Measurements from ENCODE around the gene METTL25B.
A peak's percentile ranks its signal among the peaks of the same experiment; 100 is the strongest.

METTL25B gene

DNA sequence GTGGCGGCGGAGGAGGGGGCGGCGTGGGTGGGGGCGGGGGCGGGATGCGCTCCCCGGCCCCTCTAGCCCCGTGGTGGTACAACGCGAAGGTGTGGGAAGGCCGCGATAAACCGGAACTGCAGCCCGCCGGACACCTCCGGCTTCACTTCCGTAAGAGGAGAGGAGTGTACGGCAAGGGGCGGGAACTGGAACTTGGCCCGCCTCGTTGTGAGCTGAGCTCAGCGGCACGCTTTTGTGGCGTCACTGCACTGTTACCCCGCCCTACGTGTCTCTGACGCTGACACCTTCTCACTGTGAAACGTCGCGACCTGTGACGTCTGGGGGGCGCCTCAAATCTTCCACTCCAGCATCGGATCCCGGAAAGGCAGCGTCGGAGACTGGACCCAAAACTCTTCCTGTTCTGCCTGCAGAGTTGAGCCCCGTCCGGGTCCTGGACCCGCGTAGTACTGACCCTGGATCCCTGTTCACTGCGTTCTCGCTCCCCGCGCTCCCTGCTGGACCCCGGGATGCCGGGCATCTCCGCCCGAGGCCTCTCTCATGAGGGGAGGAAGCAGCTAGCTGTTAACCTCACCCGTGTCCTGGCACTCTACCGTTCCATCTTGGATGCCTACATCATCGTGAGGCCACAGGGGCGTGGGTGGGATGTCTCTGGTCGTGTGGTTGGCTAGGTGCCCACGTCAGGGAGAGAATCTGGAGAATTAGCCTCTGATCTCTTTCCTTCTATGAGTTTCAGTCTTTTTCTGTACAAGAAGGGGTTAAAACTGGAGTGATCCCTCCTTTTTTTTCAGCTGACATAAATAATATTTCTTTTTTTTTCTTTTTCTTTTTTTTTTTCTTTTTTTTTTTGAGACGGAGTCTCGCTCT is 562 bp downstream of the METTL25B start, which contains the start of gene ISG20L2:
Gene ISG20L2 (minus strand): TSS at position 168 of the 864 bp plus-strand sequence. CDS start 1,114 bp downstream, outside the sequence.
- DNase-seq = peak; percentile 79

DNA sequence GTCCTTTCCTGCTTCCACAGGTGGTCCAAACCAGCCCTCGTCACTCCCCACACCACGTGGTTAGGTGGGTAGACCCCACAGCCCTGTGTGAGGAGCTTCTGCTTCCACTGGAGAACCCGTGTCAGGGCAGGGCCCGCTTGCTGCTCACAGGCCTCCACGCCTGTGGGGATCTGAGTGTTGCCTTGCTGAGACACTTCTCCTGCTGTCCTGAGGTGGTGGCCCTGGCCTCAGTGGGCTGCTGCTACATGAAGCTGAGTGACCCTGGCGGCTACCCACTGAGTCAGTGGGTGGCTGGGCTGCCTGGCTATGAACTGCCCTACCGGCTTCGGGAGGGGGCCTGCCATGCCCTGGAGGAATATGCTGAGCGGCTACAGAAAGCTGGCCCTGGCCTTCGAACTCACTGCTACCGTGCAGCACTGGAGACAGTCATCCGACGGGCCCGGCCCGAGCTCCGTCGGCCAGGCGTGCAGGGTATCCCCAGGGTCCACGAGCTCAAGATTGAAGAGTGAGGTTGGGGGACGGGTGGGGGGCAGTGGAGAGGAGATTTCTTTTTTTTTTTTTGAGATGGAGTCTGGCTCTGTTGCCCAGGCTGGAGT is 5.8 kb downstream of the METTL25B start:
- DNase-seq = no peak

DNA sequence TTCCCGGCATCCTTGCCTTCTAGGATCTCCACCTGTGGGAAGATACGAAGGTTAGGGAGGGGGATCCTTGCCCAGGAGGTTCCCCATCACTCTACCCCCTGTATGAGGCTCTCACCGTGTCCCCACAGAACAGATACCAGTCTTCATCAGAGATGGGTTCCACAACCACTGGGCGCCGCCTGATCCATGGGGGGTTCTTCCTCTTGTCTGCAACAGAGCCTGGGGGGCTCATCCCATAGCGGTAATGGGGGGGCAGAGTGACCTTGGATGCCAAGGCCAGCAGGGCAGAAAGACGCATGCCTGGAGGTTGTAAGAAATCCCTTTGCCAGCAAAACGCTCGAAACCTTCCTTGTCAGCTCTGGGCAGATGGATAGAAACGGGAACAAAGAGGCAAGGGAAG is 10.1 kb downstream of the METTL25B start:
- no peak for DNase-seq

DNA sequence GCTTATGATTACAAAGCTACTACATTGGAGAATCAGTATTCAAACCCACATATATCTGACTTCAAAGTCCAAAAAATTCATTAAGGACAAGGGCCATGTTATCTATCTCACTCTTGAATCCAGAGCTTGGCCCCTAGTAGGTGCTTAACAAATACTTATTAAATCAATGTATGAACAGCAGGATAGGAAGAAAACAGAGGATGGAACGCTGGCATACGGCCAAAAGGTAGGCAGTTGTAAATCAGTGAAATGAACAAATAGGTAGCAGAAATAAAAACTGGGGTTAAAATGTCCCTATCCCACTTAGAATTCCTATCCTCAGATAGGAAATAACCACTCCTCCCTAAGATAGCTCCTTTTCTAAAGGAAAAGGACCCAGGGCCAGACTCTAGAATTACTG is 10.6 kb downstream of the METTL25B start:
- DNase-seq = no peak

DNA sequence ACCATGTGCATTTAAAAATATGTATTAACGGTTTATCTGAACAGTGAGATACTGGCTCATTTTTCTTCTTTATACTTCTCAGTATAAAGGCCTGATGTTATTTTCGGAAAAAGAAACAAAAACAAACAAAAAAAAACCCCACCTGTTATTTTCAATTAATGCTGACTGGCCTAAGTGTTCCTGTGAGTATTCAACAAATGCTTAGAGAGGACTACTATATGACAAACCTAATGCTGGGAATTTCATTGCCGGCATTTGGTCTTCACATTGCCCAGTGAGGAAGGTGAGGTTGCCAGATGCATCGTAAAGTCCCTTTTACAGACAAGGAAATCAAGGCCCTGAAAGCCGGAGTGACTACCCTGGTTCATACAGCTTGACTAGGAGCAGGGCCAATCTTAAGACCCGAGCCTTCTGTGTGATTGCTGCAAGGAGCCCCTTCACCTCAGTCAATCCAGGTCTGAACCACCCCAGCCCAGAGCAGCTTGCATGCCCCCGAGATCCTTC is 12.0 kb downstream of the METTL25B start:
- DNase-seq = no peak

DNA sequence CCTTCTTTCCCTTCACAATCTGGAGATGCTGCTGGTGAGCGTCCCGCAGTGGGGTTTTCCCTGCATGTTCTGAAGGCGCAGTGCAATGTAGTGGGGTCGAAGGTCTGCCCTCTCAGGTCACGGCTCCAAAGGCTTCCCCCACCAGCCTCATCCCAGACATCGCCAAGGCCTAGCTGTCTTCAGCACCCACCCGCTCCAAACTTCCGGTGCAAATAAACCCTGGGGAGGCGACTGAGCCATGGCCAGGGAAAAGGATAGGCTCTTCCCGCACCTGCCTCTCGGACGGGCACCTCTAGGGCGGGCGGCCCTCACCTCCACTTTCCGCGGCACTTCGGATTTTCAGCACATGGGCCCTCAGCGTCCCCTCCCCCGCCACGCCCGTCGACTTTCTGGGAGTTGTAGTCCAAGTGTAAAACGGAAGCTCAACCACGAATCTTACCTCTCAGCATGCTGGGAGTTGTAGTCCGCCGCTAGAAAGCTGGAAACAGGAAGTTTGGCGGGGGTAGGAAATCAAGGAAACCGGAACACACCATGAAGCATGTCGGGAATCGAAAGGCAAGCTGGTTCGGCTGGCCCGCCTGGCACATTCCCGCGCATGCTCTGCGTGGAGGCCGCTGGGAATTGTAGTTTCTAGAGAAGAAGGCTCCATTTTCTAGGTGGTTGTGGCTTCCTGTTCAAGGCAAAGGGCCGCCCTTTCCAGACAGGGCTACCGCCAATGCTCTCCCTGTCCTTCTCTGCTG is 12.6 kb downstream of the METTL25B start, which contains the start of gene MRPL24:
Gene MRPL24 (minus strand): TSS at position 348 of the 740 bp plus-strand sequence. CDS start 2,384 bp downstream, outside the sequence.
- DNase-seq = peak; percentile 86

DNA sequence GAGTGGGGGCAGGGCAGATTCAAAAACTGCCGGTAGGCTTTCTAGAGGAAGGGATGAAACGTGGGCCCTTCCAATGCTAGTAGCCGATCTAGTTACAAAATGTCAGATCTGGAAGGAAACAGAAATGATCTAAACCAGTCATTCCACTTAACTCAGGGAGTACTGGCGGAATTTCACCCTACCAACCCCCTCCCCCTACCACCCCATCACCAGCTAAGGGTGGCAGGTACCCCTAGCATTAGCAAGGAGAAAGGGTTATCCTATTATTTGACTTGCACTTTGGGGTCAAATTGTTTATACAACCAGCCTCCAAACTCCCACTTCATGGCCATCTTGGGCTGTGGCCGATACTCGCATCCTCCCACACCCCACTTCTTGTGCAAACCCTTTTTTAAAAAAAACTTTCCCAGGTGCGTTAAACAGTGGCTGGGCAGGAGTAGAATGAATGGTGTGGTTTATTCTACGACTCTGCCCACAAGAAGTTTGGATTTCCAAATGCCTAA is 13.3 kb downstream of the METTL25B start:
- no peak for DNase-seq

DNA sequence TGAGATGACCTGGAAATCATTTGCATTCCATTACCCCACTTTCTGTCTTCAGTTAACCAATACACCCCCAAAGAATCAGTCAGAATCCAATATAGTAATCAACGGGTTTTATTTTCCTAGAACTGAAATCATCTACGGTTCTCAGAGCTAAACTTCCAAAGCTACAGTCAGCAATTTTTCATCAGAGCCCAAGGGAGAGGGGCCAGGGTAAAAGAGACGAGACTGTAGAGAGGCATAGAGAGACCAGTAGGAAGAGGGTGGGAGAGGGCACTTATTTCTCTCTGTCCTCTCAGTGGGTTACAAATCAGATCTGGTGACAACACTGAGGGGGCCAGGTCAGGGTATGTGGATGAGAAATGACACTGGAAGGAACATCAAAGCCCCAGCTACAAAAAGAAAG is 13.7 kb downstream of the METTL25B start:
- DNase-seq = no peak

DNA sequence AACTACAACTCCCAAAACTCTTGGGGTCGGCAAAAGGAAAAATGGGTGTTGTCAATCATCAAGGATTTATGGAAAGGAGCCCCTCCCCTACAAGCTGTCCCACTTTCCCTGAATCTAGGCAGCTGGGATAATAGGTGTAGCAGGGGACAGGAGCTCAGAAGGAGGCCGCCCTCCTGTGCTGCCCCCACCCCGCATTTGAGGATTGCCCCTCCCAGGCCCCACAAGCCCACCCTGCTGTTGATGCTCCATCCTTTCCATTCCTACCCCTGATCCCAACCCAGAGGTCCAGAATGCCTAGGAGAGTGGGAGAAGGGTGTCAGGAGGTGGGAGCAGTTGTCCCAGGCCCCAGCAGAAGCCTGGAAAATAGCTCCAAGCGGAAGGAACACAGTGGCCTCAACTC is 14.5 kb downstream of the METTL25B start:
- no peak for DNase-seq

DNA sequence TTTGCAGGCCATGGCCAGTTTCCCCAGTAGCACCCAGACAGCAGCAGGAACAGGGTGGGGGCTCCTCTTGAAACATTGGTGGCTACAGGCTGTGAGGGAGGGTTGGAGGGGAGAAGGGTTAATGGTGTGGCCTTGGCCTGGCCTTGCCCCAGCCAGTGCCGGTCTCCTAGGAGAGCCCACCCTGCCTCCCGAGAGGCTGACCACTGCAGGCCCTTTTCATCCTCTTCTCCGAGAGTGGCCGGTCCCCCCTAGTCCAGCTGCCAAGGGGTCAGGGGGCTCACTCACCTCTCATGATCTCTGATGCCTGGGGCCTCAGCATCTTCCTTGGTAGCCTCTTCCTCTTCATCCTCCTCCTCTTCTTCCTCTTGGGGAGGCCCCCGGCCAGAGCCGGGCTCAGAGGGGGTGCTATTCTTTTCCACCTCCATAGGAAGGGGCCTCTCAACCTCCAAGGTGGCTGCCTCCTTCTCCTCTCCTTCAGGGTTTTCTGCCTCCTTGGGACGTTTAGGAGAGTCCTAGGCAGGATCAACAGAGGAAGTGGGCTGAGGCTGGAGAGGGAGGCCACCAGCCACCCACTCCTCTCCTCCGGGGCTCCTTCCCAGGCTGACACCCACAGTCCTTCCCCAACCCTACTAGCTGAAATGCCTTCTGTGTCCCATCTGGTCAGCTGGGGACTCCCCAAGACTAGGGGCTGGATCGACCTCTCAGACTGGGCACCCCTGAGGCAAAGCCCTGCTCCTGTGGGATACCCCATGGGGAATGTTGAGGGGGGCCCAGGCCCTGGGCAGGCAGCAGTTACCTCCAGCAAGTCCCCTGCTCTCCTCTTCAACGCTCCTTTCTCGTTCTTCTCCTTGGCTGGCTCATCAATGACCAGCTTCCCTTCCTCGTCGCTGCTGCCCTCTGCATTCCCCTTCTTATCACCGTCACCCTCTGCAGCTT is 15.4 kb downstream of the METTL25B start:
- DNase-seq = no peak

DNA sequence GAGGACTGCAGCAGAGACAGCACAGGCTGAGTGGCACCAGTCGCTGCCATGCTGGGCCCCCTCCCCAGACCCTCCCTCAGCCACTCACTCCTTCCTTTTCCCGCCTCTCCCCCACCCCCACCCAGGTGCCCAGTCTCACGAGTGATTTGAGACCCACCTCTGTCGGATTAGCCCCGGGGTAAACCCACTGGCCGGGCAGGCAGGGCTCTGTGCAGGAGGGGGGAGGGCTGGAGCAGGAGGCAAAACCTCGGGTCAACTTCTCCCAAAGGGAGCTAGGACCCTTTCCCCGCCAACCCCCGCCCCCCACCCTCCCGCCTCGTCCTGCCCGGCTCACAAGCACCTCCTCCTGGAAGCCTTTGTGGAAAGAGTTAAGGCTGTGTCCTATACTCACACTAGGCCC is 16.1 kb downstream of the METTL25B start:
- DNase-seq = no peak

DNA sequence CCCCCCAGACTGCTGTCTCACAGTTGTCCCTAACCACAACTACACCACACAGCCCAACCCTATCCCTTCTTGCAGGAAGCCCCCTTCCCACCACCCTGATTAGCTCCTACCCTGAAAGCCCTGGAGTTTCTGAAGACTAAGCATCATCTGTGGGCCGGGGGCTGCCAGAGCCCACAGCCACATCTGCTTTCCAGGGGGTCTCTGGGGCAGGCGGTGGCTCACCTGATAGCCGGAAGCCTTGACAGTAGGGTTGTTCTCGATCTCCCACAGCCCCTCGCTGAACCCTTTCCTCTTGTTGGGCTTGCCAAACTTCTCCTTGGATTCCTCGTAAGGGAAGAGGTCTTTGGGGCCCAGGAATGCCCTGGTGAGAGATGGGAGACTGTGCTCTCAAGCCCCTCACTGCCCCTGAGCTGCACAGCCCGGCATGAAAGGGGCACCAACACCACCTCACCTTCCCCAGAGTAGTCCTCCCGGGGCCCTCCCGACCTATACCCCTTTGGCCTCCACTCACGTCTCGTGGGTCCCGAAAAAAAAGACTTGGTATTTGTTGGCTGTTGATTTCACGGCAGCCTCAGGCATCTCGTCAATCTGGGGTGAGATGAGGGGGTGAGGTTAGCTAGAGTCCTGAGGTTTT is 16.6 kb downstream of the METTL25B start:
- no peak for DNase-seq

DNA sequence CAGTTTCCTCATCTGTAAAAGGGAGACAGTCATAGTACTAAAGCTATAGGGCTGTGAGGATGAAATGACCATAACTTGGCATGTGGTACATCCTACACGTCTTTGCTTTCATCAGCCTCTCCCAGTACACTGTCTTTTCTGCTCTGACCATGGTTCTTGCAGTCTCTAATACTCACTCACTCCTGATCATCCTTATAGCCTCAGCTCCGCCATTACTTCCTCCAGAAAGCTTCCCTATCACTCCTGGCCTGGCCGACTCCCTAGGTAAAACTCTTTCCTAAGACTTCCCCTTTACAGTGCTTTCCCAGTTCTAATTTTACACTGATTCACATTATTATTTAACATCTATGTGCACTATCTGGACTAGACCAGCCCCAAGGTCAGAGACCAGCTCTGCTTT is 17.6 kb downstream of the METTL25B start:
- no peak for DNase-seq

DNA sequence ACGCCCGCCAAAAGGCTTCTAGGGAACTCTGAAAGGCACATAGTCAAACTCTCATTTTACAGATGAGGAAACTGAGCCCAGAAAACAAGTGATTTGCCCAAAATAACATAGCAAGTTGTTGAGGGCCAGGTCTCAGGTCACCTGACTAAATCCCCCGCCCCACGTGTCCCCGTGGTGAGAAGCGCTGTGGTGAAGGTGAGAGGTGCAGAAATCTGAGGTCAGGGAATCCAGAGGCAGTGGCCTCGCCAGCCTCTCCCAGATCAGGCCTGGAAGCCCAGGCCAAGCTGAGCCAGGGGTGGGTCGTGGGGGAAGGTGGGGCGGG is 18.1 kb downstream of the METTL25B start:
- peak; percentile 29 for DNase-seq

DNA sequence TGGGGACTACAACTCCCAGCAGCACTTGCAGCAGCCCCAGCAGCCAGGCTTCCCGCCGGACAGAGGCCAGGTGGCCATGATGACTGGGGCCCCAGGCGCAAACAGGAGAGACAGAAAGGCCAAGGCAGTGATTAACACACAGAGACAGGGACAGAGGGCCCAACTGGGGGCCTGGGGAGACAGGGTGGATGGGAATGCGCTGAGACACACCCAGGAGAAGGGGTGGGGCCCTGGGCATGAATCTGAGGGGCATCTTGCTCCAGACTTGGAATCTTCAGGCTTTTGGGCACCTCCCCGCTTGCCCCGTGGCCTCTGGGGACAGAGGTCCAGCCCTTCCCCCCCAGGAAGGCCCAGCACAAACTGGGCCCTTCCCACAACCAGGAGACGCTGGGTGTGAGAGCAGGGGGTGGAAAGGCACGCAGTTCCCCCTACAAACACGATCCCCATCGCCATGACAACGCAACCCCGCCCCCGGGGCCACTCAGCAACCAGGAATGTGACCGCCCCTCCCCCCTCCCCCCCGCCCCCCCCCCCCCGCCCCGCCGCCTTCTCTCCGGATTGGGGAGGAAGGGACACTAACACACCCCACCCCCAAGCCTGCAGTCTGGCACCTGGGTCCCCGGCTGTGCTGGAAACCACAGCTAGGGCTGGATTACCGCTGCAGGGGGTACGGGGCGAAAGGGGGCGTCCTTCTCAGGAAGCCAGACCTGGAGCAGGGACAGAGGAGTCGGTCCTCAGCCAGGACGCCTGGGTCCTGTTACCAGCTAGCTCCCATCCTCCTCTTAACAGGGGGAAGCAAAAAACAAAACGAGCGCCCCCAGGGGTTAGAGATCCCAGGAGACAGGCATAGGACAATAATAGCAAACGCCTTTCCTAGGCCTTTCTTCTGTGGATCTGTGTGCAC is 18.7 kb downstream of the METTL25B start:
- DNase-seq = peak; percentile 65

DNA sequence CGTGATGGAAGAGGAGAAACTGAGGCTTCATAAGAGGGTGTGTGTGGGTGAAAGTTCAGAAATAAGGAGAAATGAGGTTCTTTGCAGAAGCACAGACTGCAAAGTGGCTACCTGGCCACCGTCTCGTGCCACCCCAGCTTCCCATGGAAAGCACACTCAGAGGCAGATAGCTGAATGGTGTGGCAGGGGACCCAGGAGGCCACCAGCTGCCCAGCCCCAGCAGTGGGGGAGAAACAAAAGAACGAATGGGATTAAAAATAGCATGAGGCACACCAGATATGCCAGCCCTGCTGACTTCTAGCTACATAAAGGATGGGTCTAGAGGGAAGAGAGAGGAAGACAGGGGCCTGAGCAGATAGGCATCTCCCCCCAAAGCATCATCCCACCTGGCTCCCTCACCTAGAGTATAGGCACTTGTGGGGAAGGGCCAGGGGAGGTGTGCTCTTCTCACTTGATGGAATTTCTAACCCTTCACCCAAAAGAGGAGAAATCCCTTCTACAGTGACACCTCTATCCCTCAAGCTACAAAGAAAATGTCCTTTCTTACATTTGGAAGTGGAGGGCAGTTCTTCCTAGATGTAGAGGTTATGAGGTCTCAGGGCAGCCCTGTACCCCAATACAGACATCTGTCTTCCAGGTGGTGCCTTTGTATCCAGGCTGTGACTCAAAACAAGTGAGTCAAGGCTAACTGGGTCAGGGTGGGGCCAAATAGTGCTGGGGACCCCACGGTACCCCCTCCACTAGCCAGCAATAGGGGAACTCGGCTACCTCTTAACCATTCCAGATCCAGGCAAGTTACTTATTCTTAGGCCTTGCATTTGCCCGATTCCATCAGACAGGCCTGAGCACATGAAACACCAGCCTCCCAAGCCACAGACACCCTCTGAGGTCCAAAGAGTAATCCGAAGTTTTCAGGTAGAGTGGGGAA is 19.7 kb downstream of the METTL25B start:
- no peak for DNase-seq

DNA sequence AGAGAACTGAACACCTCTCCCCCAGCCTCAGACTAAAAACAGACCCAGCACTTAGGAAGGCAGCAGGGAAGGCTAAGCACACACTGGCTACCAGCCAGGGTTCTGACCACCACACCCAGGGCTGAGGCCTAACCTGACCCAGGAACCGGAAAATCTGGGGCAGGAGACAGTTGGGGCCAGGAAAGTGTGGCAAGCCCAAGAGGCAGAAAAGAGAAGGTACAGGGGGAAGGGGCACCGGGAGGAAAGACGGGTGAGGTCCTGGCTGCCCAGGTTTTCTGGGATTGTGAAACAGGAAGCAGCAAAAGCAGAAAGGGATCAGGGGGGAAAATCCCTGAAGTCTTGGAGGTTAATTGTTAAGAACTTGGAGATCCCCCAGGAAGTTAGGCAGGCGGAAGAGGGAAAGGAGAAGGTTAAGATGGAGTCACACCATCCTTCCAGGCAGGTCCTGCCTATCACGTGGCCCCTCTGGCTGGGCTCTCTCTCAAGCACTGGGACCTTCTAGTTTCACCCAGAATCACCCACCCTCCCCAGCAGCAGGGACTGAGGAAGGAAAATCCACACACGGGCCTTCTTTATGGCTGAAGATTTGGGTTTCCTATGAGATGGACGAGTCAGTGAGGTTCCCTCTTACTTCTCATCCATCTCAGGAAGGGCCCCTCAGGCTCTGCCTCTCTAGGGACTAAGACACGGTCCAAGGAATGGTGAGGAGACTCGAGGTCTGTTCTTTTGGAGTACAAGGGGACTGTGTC is 20.6 kb downstream of the METTL25B start:
- no peak for DNase-seq

DNA sequence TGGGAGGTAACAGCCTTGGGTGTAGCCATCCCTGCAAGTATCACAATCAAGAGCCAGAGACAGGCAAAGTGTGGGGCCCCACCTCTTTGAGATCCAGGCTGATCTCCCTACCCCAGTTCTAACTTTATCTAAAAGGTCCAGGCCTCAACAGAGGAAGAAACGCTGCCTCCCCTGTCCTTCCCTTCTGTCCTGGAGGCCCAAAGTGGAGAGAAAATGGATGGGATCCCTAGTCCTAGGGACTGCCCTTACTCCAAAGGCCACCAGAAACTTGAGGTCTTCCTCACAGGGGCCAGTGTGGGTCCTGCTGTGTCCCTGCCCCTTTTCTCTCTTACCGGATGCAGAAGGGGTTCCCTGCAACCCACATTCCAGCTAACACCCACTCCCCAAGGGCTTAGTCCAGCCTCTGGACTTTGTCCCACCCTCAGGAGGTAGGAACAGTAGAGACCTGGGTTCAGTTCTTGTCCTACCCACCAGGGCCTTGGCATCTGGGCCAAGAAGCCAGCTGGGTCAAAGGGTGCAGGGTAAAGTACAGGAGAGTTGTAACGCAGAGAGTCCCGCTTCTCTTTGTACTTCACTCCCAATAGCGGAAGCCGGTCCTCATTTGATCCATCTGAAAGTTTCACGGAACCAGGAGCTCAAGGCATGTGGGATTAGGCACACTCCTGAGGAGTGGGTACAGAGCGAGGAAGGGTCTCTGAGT is 21.3 kb downstream of the METTL25B start:
- DNase-seq = no peak

All from activated gamma-delta T cell (primary cell).